Measurements from ENCODE around the gene MAPK11. TPM values are rescaled to one million over a fixed set of nuclear protein-coding genes. Genes with fewer than 3 reads are reported as not detected.

Gene MAPK11
- total and polyA plus RNA-seq, 8 donors = 0.29 to 13.6 (median 8.9) TPM; not detected in 1

GRCh38 chr22:50219800-50220602 lies 50.2 kb downstream of the MAPK11 start:
- peak overlapping the region in 1 of 5 donors; percentile 18 for H3K27ac ChIP-seq

DNA sequence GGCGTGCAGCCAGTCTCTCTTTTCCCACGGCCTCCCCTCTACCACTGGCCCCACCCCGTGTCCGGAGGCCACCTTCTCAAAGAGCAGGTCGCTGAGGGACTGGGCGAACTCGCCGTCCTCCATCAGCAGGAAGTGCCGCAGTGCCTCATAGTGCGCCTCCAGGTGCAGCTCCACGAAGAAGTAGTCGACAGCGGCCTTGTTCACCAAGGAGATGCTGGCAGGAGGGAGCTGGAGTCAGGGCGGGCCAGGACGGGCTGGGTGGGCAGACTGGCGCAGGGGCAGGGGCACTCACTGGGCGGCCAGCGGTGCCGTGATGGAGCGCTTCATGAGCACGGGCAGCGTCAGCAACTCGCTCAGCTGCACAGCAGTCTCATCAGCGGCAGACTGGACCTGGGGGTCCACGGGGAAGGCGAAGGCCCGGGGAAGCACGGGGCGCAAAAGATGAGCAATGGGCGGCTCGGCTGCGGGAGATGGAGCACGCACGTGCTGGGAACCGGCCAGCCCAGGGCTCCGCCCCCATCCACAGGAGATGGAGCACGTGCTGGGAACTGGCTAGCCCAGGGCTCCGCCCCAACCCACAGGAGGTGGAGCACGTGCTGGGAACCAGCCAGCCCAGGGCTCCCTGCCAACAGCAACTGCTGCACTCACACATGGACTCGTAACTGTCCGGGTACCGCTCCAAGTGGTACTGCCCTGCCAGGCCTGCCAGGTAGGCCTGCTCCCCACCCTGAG lies 51.0 kb downstream of the MAPK11 start:
- Histone ChIP-seq H3K27ac (peak overlapping the region in 1 of 5 donors; percentile 18), H3K9me3 (no peaks in the 10 kb centered on the region), H3K36me3 (peaks cover 75 to 98% (median 95%) of the 10 kb centered on the region in 4 donors), H3K4me1 (peaks cover 5 to 21% (median 10%) of the 10 kb centered on the region in 4 donors), H3K27me3 (no peaks in the 10 kb centered on the region), H3K4me3 (no peak overlapping the region)
- WGBS, 5 donors = 55 to 71% (median 65%) methylated on average over 29 to 42 of the region's 42 CpGs
- TF ChIP-seq POLR2AphosphoS5 (IDR thresholded peaks at IDR 0.05) = peak in 2 of 3 donors; percentile 32 to 88
- TF ChIP-seq EP300 (IDR thresholded peaks at IDR 0.05) = no peak
- DNase-seq = peak; percentile 92 to 98
- intact Hi-C loops (cut with DNase I; ENCODE audit: low total_unique reads) = no loop called here

More at GRCh38 chr22:50219800-50220602, 50.2 kb downstream of the MAPK11 start:
- Histone ChIP-seq H3K4me1 (peaks cover 5 to 19% (median 10%) of the 10 kb centered on the region in 4 donors), H3K36me3 (peaks cover 81 to 98% (median 95%) of the 10 kb centered on the region in 4 donors), H3K27me3 (no peaks in the 10 kb centered on the region), H3K4me3 (no peak overlapping the region), H3K9me3 (no peaks in the 10 kb centered on the region)
- DNase-seq = no peak
- intact Hi-C loops (cut with DNase I; ENCODE audit: low total_unique reads) = no loop called here
- TF ChIP-seq EP300 (IDR thresholded peaks at IDR 0.05) = no peak
- 75 to 90% (median 79%) methylated on average over 18 to 25 of the region's 25 CpGs for WGBS, 5 donors

- WGBS, 5 donors = 78 to 86% (median 81%) methylated on average over 16 to 43 of the region's 43 CpGs
- peaks cover 74 to 98% (median 95%) of the 10 kb centered on the region in 4 donors for H3K36me3 ChIP-seq
- H3K9me3 ChIP-seq = peaks cover 0 to 2% (median 0%) of the 10 kb centered on the region in 4 donors
- no peak overlapping the region for H3K27ac ChIP-seq
- peak in 1 of 2 donors; percentile 37 for DNase-seq
- intact Hi-C loops (cut with DNase I; ENCODE audit: low total_unique reads) = no loop called here
- peaks cover 5 to 26% (median 10%) of the 10 kb centered on the region in 4 donors for H3K4me1 ChIP-seq
- no peak for TF ChIP-seq POLR2A (IDR thresholded peaks at IDR 0.05)
- no peak for TF ChIP-seq POLR2AphosphoS5 (IDR thresholded peaks at IDR 0.05)
- TF ChIP-seq, protein P1, sequence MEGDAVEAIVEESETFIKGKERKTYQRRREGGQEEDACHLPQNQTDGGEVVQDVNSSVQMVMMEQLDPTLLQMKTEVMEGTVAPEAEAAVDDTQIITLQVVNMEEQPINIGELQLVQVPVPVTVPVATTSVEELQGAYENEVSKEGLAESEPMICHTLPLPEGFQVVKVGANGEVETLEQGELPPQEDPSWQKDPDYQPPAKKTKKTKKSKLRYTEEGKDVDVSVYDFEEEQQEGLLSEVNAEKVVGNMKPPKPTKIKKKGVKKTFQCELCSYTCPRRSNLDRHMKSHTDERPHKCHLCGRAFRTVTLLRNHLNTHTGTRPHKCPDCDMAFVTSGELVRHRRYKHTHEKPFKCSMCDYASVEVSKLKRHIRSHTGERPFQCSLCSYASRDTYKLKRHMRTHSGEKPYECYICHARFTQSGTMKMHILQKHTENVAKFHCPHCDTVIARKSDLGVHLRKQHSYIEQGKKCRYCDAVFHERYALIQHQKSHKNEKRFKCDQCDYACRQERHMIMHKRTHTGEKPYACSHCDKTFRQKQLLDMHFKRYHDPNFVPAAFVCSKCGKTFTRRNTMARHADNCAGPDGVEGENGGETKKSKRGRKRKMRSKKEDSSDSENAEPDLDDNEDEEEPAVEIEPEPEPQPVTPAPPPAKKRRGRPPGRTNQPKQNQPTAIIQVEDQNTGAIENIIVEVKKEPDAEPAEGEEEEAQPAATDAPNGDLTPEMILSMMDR (IDR thresholded peaks at IDR 0.05) = no peak
- no peak for TF ChIP-seq EP300 (IDR thresholded peaks at IDR 0.05)
- no peaks in the 10 kb centered on the region for H3K27me3 ChIP-seq
- no peak overlapping the region for H3K4me3 ChIP-seq
Observed at GRCh38 chr22:50218153-50218995, 51.8 kb downstream of the MAPK11 start.

- Histone ChIP-seq H3K9me3 (peaks cover 0 to 2% (median 0%) of the 10 kb centered on the region in 4 donors), H3K27me3 (no peaks in the 10 kb centered on the region), H3K4me3 (no peak overlapping the region), H3K27ac (no peak overlapping the region), H3K36me3 (peaks cover 73 to 98% (median 95%) of the 10 kb centered on the region in 4 donors), H3K4me1 (peaks cover 5 to 26% (median 10%) of the 10 kb centered on the region in 4 donors)
- no peak for DNase-seq
- TF ChIP-seq, protein P1 (IDR thresholded peaks at IDR 0.05) = no peak
- TF ChIP-seq POLR2AphosphoS5 (IDR thresholded peaks at IDR 0.05) = no peak
- TF ChIP-seq POLR2A (IDR thresholded peaks at IDR 0.05) = no peak
- no peak for TF ChIP-seq EP300 (IDR thresholded peaks at IDR 0.05)
- intact Hi-C loops (cut with DNase I; ENCODE audit: low total_unique reads) = no loop called here
- WGBS, 5 donors = 84 to 90% (median 85%) methylated on average over 17 to 21 of the region's 21 CpGs
Observed at GRCh38 chr22:50217543-50218152, 52.5 kb downstream of the MAPK11 start.
